Left cardiac atrium (tissue), 4 donors: Measurements from ENCODE around the gene CHST11. TPM values are rescaled to one million over a fixed set of nuclear protein-coding genes. Genes with fewer than 3 reads are reported as not detected.

ENCODE experiments used
- ATAC-seq, 2 donors: fragments of 200-7000 bp; cut with Tn5 transposase; one replicate each; pipeline ENCODE4 v1.9.1; 2020; ENCODE audit warnings: mild to moderate bottlenecking in 2 of 2, moderate library complexity in 2 of 2
- DNase-seq: peaks from one replicate; pipeline ENCODE4 v3.0.0-alpha.2; 2020
- intact Hi-C, 2 donors: fragments of 100-400 bp; cut with DNase I; formaldehyde crosslinking; loops; one replicate each; pipeline versions ENCODE4 v1.14.1 to v1.15.1; 2022 to 2023
- total RNA-seq, 2 donors: library from RNA; stranded (reverse); fragmentation: NEBNext Ultra II Directional; extraction: Animal tissue kit (Norgen Biotek cat#: 25700); gene quantifications; one replicate each; pipeline ENCODE4 v1.2.1, GENCODE V29; 2021
- donor health status: DM: no; HTN: yes; CAD: no.
- donor health status: DM: no; HTN: yes; CAD: no; lungs with severe emphysema.
- donor health status: DM: yes; HTN: yes; CAD: no.
- donor health status: Dilated cardiomyopathy.

The CHST11 gene
- total RNA-seq, 2 donors from 2014 or later: 12.9 to 17.7 TPM

- no peak for ATAC-seq
Measured at GRCh38 chr12:104686196-104686595, 229.4 kb downstream of the CHST11 start.

GRCh38 chr12:104687823-104688573, 231.2 kb downstream of the CHST11 start:
- DNase-seq: no peak
- intact Hi-C loops: no loop called here
- peak in 1 of 2 donors; percentile 35 for ATAC-seq

More at GRCh38 chr12:104686196-104686595, 229.4 kb downstream of the CHST11 start:
- no peak for DNase-seq
- intact Hi-C loops: no loop called here

DNA sequence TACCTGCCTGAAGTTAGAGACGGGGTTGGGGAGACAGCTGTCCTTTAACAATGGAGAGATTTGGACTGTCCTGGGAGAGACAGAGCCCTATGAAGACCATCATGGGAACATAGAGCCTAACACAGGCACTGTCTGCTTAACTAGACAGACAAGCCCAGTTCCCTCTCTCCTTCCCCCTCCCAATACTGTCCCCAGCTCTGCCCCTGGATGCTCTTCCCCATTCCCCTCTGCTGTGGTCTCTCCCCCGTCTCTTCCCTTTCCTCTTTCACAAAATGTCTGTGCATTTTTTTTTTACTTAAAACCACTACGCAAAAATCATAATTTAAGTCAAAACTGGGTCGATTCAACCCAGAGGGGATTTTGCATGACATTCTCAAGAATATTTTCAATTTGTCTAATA, 232.9 kb downstream of the CHST11 start:
- ATAC-seq: peak in 1 of 2 donors; percentile 51
- no peak for DNase-seq
- intact Hi-C loops: no loop called here

- no peak for ATAC-seq
- DNase-seq: no peak
- intact Hi-C loops: no loop called here
Measured at GRCh38 chr12:104691721-104692556, 235.2 kb downstream of the CHST11 start.

GRCh38 chr12:104692557-104693218, 235.9 kb downstream of the CHST11 start:
- DNase-seq (no peak), ATAC-seq (no peak)
- intact Hi-C loops: no loop called here

- ATAC-seq: no peak
- no peak for DNase-seq
- intact Hi-C loops: no loop called here
Measured at GRCh38 chr12:104693493-104693892, 236.7 kb downstream of the CHST11 start.

- ATAC-seq: no peak
- intact Hi-C loops: no loop called here
- DNase-seq: no peak
Measured at GRCh38 chr12:104694161-104694560, 237.4 kb downstream of the CHST11 start.

DNA sequence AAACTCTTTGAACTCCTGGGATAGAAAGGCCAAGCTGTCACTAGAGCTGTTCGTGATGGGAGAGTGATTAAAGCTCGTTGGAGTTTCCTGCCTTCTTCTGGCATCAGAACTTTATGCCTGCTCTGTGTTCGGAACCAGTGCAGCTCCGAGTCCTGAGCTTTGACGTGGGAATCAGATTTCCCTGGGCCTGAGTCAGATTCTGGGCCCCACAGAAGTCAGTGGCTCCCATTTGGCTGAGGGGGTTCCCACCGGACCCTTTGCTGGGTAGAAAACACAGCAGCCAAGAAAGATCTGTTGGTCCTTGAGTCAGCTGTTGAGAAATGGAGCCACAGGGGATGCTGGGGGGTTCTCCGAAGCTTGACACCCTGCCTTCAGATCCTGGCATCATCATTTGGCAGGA, 238.0 kb downstream of the CHST11 start:
- DNase-seq (peak; percentile 47), ATAC-seq (peak; percentile 15 to 82)
- intact Hi-C loops: no loop called here

DNA sequence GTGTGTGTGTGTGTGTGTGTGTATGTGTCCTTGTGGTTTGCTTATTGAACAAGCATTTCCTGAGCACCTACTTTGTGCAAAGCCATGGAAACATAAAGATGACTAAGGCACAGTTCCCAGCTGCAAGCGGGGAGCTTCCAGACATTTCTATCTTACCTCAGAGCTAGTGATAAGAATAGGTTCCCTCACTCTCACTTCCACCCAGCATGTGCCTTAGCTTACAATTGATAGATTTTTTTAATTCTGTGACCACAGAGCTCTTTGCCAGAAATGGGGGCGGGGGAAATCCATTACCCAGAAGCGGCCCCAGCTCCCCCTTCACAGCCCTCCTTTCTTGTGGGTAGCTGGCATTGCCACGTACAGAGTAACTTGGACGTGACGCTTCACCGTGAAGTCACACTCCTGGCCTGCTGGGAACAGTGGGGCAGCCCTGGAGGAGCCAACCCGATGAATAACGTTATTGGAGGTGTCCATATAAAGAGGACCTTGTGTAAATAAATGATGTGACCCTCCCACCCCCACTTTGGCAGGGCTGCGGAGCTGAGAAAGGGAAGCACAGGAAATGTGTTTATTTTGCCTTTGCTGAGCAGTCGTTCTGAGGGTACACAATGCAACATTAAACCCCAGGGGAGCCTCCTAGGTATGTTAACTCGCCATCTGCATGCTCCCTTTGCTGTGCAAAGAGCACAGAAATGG, 238.9 kb downstream of the CHST11 start:
- DNase-seq (no peak), ATAC-seq (peak in 1 of 2 donors; percentile 47)
- intact Hi-C loops: no loop called here

DNA sequence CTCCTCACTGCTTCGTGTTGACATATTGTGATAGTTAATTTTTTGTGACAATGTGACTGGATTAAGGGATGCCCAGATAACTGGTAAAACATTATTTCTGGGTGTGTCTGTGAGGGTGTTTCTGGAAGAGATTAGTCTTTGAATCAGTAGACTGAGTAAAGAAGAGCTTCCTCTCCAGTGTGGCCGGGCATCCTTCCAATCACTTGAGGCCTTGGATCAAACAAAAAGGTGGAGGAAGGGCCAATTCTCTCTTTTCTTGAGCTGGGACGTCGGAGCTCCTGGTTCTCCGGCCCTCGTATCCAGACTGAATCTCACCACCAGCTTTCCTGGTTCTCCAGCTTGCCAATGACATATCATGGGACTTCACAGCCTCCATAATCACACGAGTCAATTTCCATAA, 240.4 kb downstream of the CHST11 start:
- DNase-seq (no peak), ATAC-seq (no peak)
- intact Hi-C loops: no loop called here

DNA sequence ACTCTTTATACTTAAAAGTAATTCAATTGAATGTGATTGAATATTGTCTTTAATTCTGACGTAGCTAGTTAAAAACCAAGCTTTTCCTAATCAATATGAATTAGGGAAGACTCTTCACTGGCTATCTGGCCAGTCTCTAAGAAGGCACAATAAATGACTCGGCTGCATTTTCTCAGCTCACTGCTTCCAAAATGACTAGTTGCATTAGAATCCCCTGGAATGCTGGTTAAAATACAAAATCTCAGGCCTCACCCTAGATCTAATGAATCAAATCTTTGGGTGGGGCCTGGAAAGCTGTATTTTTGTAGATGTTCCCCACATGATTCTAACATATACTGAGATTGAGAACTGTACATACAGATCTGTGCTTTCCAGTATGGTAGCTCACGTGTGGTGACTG, 242.1 kb downstream of the CHST11 start:
- ATAC-seq: no peak
- DNase-seq: no peak
- intact Hi-C loops: no loop called here

GRCh38 chr12:104699489-104700190, 242.9 kb downstream of the CHST11 start:
- DNase-seq (no peak), ATAC-seq (no peak)
- intact Hi-C loops: no loop called here

DNA sequence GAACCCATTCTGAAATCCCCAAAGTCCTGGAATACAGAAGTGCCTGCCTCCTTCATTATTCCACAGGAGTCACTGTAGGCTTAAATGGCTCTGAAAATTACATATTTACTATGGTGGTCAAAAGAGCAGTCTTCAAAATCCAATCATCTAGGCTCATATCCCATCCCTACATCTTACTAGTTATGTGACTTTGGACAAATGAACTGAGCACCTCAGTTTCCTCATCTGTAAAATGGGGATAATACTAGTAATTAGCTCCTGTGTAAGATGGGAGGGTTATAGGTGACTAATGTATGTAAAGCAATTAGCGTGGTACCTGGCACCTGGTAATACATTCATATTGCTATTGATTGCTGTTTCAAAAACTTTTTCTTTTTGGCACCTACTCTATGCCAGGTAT, 243.6 kb downstream of the CHST11 start:
- DNase-seq: no peak
- ATAC-seq: no peak
- intact Hi-C loops: no loop called here

DNA sequence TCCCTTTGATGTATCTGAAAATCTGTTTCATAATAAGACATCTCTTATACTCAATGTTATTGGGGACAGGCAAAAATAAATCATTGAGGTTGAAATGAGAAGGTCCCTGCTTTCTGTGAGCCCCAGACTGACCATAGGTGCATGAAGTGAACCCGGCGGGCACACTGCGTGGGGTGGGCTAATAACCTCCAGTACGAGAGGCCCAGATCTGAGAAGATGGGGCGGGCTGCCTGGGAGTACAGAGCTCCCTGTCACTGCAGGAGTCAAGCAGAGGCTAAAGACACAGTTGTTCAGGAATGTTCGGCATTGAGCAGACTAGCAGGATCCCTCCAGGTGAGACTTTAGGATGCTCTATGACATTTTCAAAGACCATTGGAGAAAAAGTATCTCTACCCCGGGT, 244.6 kb downstream of the CHST11 start:
- intact Hi-C loops: no loop called here
- ATAC-seq (no peak), DNase-seq (no peak)

DNA sequence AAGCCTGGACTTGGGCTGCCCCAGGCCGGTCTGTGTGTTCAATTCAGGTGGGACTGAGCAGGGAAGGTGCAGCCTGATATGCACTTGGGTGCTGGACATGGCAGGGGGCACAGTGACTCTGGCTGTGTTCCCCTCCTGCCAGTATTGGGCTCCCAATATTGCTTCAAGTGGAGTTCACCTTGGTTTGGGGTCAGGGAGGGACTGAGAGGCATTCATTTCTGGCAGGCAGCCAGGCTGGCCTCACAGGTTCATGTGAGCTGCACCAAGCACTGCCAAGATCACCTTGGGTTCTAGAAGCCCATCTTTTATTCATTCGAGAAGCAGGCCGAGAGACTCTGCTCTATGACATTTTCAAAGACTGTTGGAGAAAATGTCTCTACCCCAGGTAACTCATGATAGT, 245.0 kb downstream of the CHST11 start:
- no peak for ATAC-seq
- DNase-seq: no peak
- intact Hi-C loops: no loop called here

- DNase-seq (peak; percentile 70), ATAC-seq (peak; percentile 81 to 92)
- intact Hi-C loops: no loop called here
Measured at GRCh38 chr12:104702565-104703139, 245.9 kb downstream of the CHST11 start.

GRCh38 chr12:104703372-104703771, 246.6 kb downstream of the CHST11 start:
- intact Hi-C loops: no loop called here
- DNase-seq (no peak), ATAC-seq (no peak)

DNA sequence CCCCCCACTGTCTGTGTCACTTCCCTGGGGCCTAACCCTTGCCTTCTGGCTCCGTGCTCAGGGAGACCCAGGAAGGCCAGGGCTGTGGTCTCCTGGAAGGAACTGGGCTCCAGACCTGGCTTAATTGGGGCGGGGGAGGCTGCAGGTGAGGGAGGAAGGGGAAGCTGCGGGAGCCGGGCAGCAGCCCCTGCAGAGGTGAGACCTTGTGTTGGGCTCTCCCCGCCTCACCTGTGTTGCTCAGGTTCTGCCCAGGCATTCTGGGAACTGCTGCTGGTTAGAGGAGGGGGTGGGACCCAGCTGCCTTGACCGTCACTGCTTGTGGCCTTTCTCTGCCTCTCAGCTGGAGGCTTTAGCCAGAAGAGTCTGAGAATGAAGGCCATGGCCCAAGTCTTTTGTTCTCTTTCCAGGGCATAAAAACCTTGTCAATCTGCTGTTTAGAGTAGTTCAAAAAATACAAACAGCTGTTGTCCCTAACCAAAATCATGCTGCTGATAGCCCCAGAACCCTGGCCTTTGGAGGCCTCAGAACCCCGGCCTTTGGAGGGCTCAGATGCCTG, 247.6 kb downstream of the CHST11 start:
- ATAC-seq: no peak
- intact Hi-C loops: no loop called here
- DNase-seq: no peak
